ENCODE data around the gene KLC4. TPM values are rescaled to one million over a fixed set of nuclear protein-coding genes. Genes with fewer than 3 reads are reported as not detected.

KLC4 gene
- total RNA-seq, 1 donor from 2014 or later: 16.7 TPM

DNA sequence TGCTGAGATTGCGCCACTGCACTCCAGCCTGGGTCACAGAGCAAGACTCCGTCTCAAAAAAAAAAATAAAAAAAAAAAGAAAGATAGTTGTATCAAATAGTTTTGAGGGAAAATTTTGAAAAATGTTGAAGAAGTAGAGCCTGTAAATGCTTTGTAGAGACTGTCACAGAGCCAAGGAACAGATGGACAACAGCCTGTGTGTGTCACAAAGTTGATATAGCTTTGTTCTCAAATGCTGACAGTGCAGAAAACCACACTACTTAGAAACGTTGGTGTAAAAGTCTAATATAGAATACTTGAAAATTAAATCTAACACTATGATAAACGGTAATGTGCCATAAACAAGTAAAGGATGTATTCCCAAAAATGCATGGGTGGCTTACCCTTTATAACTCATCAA, 42.1 kb downstream of the KLC4 start:
- no peaks in the 10 kb centered on the region for H3K27me3 Mint-ChIP-seq (ENCODE audit: low read depth)
- no peaks in the 10 kb centered on the region for H3K36me3 Mint-ChIP-seq (ENCODE audit: low read depth)
- peaks cover 47% of the 10 kb centered on the region for H3K4me1 Mint-ChIP-seq
- DNase-seq (ENCODE audit: low read depth, low spot score): no peak
- H3K4me3 Mint-ChIP-seq: no peak overlapping the region
- TF ChIP-seq, protein P1, sequence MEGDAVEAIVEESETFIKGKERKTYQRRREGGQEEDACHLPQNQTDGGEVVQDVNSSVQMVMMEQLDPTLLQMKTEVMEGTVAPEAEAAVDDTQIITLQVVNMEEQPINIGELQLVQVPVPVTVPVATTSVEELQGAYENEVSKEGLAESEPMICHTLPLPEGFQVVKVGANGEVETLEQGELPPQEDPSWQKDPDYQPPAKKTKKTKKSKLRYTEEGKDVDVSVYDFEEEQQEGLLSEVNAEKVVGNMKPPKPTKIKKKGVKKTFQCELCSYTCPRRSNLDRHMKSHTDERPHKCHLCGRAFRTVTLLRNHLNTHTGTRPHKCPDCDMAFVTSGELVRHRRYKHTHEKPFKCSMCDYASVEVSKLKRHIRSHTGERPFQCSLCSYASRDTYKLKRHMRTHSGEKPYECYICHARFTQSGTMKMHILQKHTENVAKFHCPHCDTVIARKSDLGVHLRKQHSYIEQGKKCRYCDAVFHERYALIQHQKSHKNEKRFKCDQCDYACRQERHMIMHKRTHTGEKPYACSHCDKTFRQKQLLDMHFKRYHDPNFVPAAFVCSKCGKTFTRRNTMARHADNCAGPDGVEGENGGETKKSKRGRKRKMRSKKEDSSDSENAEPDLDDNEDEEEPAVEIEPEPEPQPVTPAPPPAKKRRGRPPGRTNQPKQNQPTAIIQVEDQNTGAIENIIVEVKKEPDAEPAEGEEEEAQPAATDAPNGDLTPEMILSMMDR (conservative IDR thresholded peaks at IDR 0.05): no peak
- no peaks in the 10 kb centered on the region for H3K9me3 Mint-ChIP-seq
- no peak overlapping the region for H3K27ac Mint-ChIP-seq (ENCODE audit: unreplicated experiment)

DNA sequence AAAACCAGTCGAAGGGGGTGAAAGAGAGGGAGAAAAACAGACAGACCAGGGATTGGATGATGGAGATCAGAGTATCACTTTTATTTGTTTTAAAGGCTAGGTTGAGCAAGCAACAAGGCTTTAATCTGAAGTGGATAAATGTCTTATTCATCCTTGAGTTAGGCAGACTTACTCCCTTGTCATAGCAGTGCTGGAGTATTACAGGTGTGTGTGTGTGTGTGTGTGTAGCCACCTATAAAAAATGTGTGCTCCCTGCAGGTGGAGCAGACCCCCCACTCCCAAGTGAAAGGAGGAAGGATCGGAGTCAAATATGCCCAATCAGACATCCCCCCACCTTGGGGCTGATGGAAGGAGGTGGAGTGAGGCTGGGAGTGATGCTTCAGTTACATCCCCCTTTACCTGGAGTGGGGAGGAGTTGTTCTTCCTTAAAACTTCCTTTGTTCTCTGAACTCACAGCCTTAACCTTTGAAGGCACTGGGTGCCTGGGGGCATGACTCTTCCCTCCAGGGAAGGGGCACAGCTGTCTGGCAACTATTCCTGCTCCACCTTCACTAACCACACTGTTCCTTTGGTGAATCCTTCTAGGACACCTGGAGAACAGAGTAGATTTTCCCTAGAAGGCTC, 43.9 kb downstream of the KLC4 start:
- no peaks in the 10 kb centered on the region for H3K27me3 Mint-ChIP-seq (ENCODE audit: low read depth)
- H3K4me1 Mint-ChIP-seq: peaks cover 35% of the 10 kb centered on the region
- H3K36me3 Mint-ChIP-seq (ENCODE audit: low read depth): no peaks in the 10 kb centered on the region
- no peak overlapping the region for H3K4me3 Mint-ChIP-seq
- H3K27ac Mint-ChIP-seq (ENCODE audit: unreplicated experiment): peak overlapping the region; percentile 45
- H3K9me3 Mint-ChIP-seq: no peaks in the 10 kb centered on the region
- TF ChIP-seq, protein P1 (conservative IDR thresholded peaks at IDR 0.05): no peak
- no peak for DNase-seq (ENCODE audit: low read depth, low spot score)

DNA sequence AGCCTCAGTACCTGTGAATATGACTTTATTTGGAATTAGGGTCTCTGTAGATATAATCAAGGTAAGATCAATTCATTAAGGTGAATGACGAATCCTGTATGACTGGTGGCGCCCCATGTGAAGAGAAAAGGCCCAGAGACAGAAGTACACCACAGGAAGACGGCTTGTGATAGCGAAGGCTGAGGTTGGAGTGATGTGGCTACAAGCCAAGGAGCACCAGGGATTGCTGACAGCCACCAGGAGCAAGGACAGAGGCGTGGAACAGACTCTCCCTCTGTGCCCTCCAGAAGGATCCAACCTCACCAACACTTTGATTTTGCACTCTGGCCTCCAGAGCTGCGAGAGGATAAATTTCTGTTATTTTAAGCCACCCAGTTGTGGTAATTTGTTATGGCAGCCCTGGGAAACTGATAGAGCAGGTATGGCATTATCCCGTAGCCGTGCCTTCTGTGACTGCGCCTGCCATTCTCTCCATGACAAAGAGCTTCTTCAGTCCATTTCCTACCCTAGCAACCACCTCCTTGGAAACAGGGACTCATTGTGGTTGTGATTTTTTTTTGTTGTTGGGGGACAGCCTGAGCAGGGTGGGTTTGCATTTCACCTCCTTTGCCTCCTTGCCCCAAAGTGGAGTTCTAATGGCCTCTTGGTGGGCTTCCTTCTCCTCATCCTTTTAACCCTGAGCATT, 46.2 kb downstream of the KLC4 start:
- Mint-ChIP-seq H3K4me3 (peak overlapping the region; percentile 1), H3K4me1 (peaks cover 31% of the 10 kb centered on the region), H3K27ac (ENCODE audit: unreplicated experiment) (peak overlapping the region; percentile 95), H3K36me3 (ENCODE audit: low read depth) (no peaks in the 10 kb centered on the region), H3K9me3 (no peaks in the 10 kb centered on the region), H3K27me3 (ENCODE audit: low read depth) (no peaks in the 10 kb centered on the region)
- TF ChIP-seq, protein P1 (conservative IDR thresholded peaks at IDR 0.05): no peak
- DNase-seq (ENCODE audit: low read depth, low spot score): no peak

DNA sequence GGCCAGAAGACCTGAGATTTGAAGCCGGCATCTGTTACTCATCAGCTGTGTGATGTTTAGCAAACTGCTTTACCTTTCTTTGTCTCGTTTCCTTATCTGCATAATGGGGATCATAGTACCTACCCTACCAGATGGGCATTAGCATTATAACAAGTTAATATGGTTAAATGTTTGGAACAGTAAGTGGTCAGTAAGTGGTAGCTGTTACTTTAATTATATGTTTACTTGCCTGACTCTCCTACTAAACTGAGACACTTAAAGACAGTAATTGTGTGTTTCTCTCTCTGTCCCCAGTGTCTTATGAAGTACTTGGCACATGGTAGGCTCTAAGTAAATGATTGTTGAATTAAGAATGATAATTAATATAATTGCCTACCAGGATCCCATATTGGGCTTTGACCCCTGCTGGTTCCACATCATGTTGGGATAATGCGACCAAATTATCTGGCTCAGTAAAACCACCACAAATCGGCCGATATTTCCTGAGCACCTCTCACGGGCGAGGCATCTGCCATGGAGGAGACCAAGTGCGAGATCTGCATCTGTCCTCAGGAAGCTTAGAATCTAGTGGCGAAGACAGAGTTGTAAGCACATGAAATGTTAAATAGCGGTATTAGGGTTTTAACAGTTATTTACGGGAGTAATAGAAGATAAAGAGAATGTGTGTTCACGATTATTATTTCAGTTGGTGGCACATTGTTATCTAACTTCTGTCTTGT, 48.1 kb downstream of the KLC4 start:
- Mint-ChIP-seq H3K27ac (ENCODE audit: unreplicated experiment) (no peak overlapping the region), H3K9me3 (no peaks in the 10 kb centered on the region), H3K4me3 (no peak overlapping the region), H3K4me1 (peaks cover 31% of the 10 kb centered on the region), H3K36me3 (ENCODE audit: low read depth) (no peaks in the 10 kb centered on the region), H3K27me3 (ENCODE audit: low read depth) (no peaks in the 10 kb centered on the region)
- TF ChIP-seq, protein P1 (conservative IDR thresholded peaks at IDR 0.05): no peak
- DNase-seq (ENCODE audit: low read depth, low spot score): no peak

DNA sequence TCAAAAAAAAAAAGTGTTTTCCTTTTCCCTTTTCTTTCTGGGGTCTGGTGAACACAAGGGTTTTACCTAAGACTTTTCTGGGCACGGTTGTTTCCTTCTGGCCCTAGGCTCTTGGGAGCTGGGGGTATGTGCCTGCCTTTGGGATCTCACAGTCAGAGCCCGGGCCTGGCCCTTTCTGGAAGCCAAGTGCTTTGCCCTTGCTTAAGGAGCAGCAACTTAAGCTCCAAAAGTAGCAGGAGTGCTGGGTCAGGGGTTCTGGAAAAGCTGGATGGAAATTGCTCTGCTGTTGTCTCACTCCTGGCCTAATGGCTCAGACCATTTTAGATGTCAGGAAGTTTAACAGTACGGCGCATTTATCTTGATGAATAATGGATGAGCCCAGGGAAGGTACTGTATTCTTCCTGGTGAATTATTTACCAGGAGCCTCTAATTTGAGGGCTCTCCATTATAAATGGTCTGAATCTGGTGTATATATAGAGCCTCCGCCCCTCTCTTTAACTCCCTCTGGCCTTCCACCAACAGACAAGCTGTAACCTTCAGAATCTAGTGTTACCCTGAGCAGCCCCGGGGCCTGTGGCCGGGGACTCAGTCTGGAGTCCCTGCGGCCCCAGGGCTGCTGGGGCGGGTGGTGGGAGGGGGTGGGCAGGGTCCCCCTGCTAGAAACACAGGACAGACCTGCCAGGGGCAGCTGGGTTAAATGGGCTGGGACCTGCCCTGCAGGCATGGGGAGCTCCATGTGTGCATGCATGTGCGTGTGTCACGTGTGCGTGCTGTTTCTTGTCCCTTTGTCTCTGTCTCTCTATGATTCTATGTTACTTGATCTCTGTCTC, 54.2 kb downstream of the KLC4 start:
- no peak for DNase-seq (ENCODE audit: low read depth, low spot score)
- Mint-ChIP-seq H3K27ac (ENCODE audit: unreplicated experiment) (peak overlapping the region; percentile 69), H3K4me3 (no peak overlapping the region), H3K36me3 (ENCODE audit: low read depth) (no peaks in the 10 kb centered on the region), H3K4me1 (peaks cover 14% of the 10 kb centered on the region), H3K27me3 (ENCODE audit: low read depth) (no peaks in the 10 kb centered on the region), H3K9me3 (no peaks in the 10 kb centered on the region)
- TF ChIP-seq, protein P1 (conservative IDR thresholded peaks at IDR 0.05): no peak

Data from neural crest cell (in vitro differentiated cells).